Measurements from ENCODE around the gene MAP3K5. TPM values are rescaled to one million over a fixed set of nuclear protein-coding genes. Genes with fewer than 3 reads are reported as not detected.

Gene MAP3K5
- total RNA-seq, 2 donors from 2014 or later, result 6.7 to 11.9 TPM

GRCh38 chr6:136723780-136724179 is 68.5 kb downstream of the MAP3K5 start:
- no peak overlapping the region for H3K27ac ChIP-seq
- TF ChIP-seq CTCF (IDR thresholded peaks at IDR 0.05), result no peak
- peaks cover 0 to 3% of the 10 kb centered on the region in 2 donors for H3K4me1 ChIP-seq
- H3K27me3 ChIP-seq, result no peaks in the 10 kb centered on the region
- peaks cover 0 to 10% of the 10 kb centered on the region in 2 donors for H3K9me3 ChIP-seq
- no peaks in the 10 kb centered on the region for H3K36me3 ChIP-seq
- H3K4me3 ChIP-seq, result no peak overlapping the region
- DNase-seq (ENCODE audit: low spot score), result no peak

- H3K27me3 ChIP-seq, result no peaks in the 10 kb centered on the region
- H3K36me3 ChIP-seq, result no peaks in the 10 kb centered on the region
- DNase-seq (ENCODE audit: low spot score), result no peak
- TF ChIP-seq CTCF (IDR thresholded peaks at IDR 0.05), result no peak
- H3K9me3 ChIP-seq, result peaks cover 0 to 10% of the 10 kb centered on the region in 2 donors
- H3K27ac ChIP-seq, result no peak overlapping the region
- H3K4me3 ChIP-seq, result no peak overlapping the region
- peaks cover 0 to 20% of the 10 kb centered on the region in 2 donors for H3K4me1 ChIP-seq
Observed at GRCh38 chr6:136721467-136721866, 70.8 kb downstream of the MAP3K5 start.

- H3K27me3 ChIP-seq, result no peaks in the 10 kb centered on the region
- H3K4me3 ChIP-seq, result no peak overlapping the region
- H3K27ac ChIP-seq, result no peak overlapping the region
- no peak for DNase-seq (ENCODE audit: low spot score)
- H3K4me1 ChIP-seq, result peaks cover 0 to 25% of the 10 kb centered on the region in 2 donors
- no peak for TF ChIP-seq CTCF (IDR thresholded peaks at IDR 0.05)
- no peaks in the 10 kb centered on the region for H3K36me3 ChIP-seq
- H3K9me3 ChIP-seq, result peaks cover 0 to 10% of the 10 kb centered on the region in 2 donors
Observed at GRCh38 chr6:136720045-136720770, 72.1 kb downstream of the MAP3K5 start.

GRCh38 chr6:136719280-136720044 is 72.8 kb downstream of the MAP3K5 start:
- H3K27ac ChIP-seq, result no peak overlapping the region
- H3K9me3 ChIP-seq, result peaks cover 0 to 10% of the 10 kb centered on the region in 2 donors
- no peaks in the 10 kb centered on the region for H3K27me3 ChIP-seq
- H3K36me3 ChIP-seq, result no peaks in the 10 kb centered on the region
- H3K4me1 ChIP-seq, result peaks cover 0 to 25% of the 10 kb centered on the region in 2 donors
- DNase-seq (ENCODE audit: low spot score), result no peak
- no peak for TF ChIP-seq CTCF (IDR thresholded peaks at IDR 0.05)
- H3K4me3 ChIP-seq, result no peak overlapping the region

GRCh38 chr6:136718476-136718875 is 73.8 kb downstream of the MAP3K5 start:
- H3K4me1 ChIP-seq, result peaks cover 0 to 25% of the 10 kb centered on the region in 2 donors
- H3K4me3 ChIP-seq, result no peak overlapping the region
- H3K27me3 ChIP-seq, result no peaks in the 10 kb centered on the region
- H3K9me3 ChIP-seq, result peaks cover 0 to 10% of the 10 kb centered on the region in 2 donors
- no peak for TF ChIP-seq CTCF (IDR thresholded peaks at IDR 0.05)
- H3K27ac ChIP-seq, result no peak overlapping the region
- no peak for DNase-seq (ENCODE audit: low spot score)
- H3K36me3 ChIP-seq, result no peaks in the 10 kb centered on the region
